HCT116 (cell line): ENCODE results near the gene SLC4A11. TPM values are rescaled to one million over a fixed set of nuclear protein-coding genes. Genes with fewer than 3 reads are reported as not detected.

Experiments used
- ATAC-seq: fragments of 200-7000 bp; cut with Tn5 transposase; 2 replicates; pipeline ENCODE4 v1.9.1; 2020; ENCODE audit warnings: mild to moderate bottlenecking, moderate library complexity
- BruUV-seq: library from RNA; stranded (reverse); fragments of 400-500 nt; replicated peaks from 2 replicates; lab custom pipeline; 2021; lab: Mats Ljungman, UMichigan
- CTCF ChIA-PET: fragments of 300-600 bp; sonication (Branson Sonifier 250); formaldehyde crosslinking; loops from one replicate; lab custom pipeline; 2021; ENCODE audit warnings: antibody characterized with exemption; lab: Charles Lee
- POLR2A ChIA-PET: fragments of 300-600, 350-600 bp; sonication (Branson Sonifier 250); formaldehyde crosslinking; loops from one replicate; lab custom pipeline; 2021; ENCODE audit warnings: antibody characterized with exemption; lab: Charles Lee
- RAD21 ChIA-PET, 2 experiments: fragments of 300-600 bp; sonication (Branson Sonifier 250); formaldehyde crosslinking; loops; one replicate each; lab custom pipeline; 2023; ENCODE audit warnings: low total read pairs in 2 of 2; ENCODE audit not compliant: uncharacterized antibody in 2 of 2, unreplicated experiment in 2 of 2, low non-redundant PET in 1 of 2; lab: Charles Lee
- DNase-seq: peaks from one replicate; pipeline ENCODE4 v3.0.0-alpha.2; 2010; ENCODE audit warnings: low read depth, low spot score
- H2AFZ ChIP-seq: fragments of 200-600 bp; shearing (Covaris generic), sonication (generic); 2 replicates; pipeline ENCODE4 v1.6.1; 2017; ENCODE audit warnings: low read depth, mixed run types, mixed read lengths, antibody characterized with exemption, low read length; ENCODE audit not compliant: poor library complexity, severe bottlenecking
- H3K27ac ChIP-seq: 2 replicates; pipeline ENCODE4 v1.5.1; 2012; ENCODE audit warnings: low read depth, low read length
- H3K27me3 ChIP-seq: fragments of 200-600 bp; sonication (generic); 2 replicates; pipeline ENCODE4 v1.6.1; 2016; ENCODE audit warnings: mixed run types, low read length, mixed read lengths; ENCODE audit not compliant: insufficient read depth
- H3K36me3 ChIP-seq, 2 experiments: fragments of 200-500 bp in 1 of 2; fragments of 200-600 bp in 1 of 2; sonication (Bioruptor generic) in 1 of 2; sonication (generic) in 1 of 2; 2 replicates each; pipeline versions ENCODE4 v1.5.1 to v1.6.1; 2014 to 2016; ENCODE audit warnings: low read length in 2 of 2, inconsistent platforms in 1 of 2, mixed read lengths in 1 of 2, mixed run types in 1 of 2; ENCODE audit not compliant: insufficient read depth in 2 of 2, control insufficient read depth in 1 of 2
- H3K4me1 ChIP-seq, 2 experiments: fragments of 200-600 bp in 1 of 2; sonication (generic) in 1 of 2; 2 replicates each; pipeline versions ENCODE4 v1.5.1 to v1.6.1; 2012 to 2017; ENCODE audit warnings: low read length in 2 of 2, inconsistent platforms in 1 of 2, mild to moderate bottlenecking in 1 of 2, mixed read lengths in 1 of 2, mixed run types in 1 of 2, moderate library complexity in 1 of 2; ENCODE audit not compliant: insufficient read depth in 2 of 2, control insufficient read depth in 1 of 2
- H3K4me2 ChIP-seq: fragments of 200-600 bp; sonication (generic); 2 replicates; pipeline ENCODE4 v1.6.1; 2017; ENCODE audit warnings: mixed run types, low read length, mixed read lengths
- H3K4me3 ChIP-seq, 2 experiments: fragments of 200-600 bp in 1 of 2; sonication (generic) in 1 of 2; replicated peaks in 1 of 2; 2 replicates each; pipeline ENCODE4 v1.5.1; 2011 to 2016; ENCODE audit warnings: low read length in 2 of 2, control low read depth in 1 of 2, low read depth in 1 of 2, mild to moderate bottlenecking in 1 of 2, mixed read lengths in 1 of 2, mixed run types in 1 of 2
- H3K79me2 ChIP-seq: fragments of 200-600 bp; sonication (generic); 2 replicates; pipeline ENCODE4 v1.6.1; 2017; ENCODE audit warnings: mild to moderate bottlenecking, mixed run types, low read length, moderate library complexity, mixed read lengths; ENCODE audit not compliant: insufficient read depth
- H3K9ac ChIP-seq: fragments of 200-600 bp; sonication (generic); 2 replicates; pipeline ENCODE4 v1.6.1; 2016; ENCODE audit warnings: low read length, mixed read lengths
- H3K9me2 ChIP-seq: fragments of 200-600 bp; sonication (generic), shearing (Covaris generic); 2 replicates; pipeline ENCODE4 v1.6.1; 2017; ENCODE audit warnings: mixed run types, mild to moderate bottlenecking, moderate library complexity; ENCODE audit not compliant: insufficient read depth
- H3K9me3 ChIP-seq, 2 experiments: fragments of 200-500 bp in 1 of 2; fragments of 200-600 bp in 1 of 2; sonication (Bioruptor generic) in 1 of 2; sonication (generic) in 1 of 2; 2 replicates each; pipeline ENCODE4 v1.6.1; 2014 to 2017; ENCODE audit warnings: low read length in 2 of 2, mixed read lengths in 2 of 2, inconsistent platforms in 1 of 2, low read depth in 1 of 2, mild to moderate bottlenecking in 1 of 2, mixed run types in 1 of 2, moderate library complexity in 1 of 2; ENCODE audit not compliant: control insufficient read depth in 1 of 2, insufficient read depth in 1 of 2
- H4K20me1 ChIP-seq: fragments of 200-600 bp; sonication (generic), shearing (Covaris generic); 2 replicates; pipeline ENCODE4 v1.6.1; 2017; ENCODE audit warnings: mixed run types, mild to moderate bottlenecking, moderate library complexity; ENCODE audit not compliant: insufficient read depth
- CBX3 ChIP-seq: IDR thresholded peaks from 2 replicates; pipeline ENCODE4 v1.6.1; 2012; ENCODE audit warnings: low read depth
- CEBPB ChIP-seq: IDR thresholded peaks from 2 replicates; pipeline ENCODE4 v1.6.1; 2012; ENCODE audit warnings: low read depth
- EGR1 ChIP-seq: IDR thresholded peaks from 2 replicates; pipeline ENCODE4 v1.6.1; 2012; ENCODE audit warnings: low read depth
- ELF1 ChIP-seq: IDR thresholded peaks from 2 replicates; pipeline ENCODE4 v1.6.1; 2012; ENCODE audit warnings: low read depth, borderline replicate concordance
- EZH2 ChIP-seq: fragments of 200-600 bp; sonication (generic); IDR thresholded peaks from 2 replicates; pipeline ENCODE4 v1.6.1; 2017; ENCODE audit warnings: antibody characterized with exemption, mixed run types
- FOSL1 ChIP-seq: IDR thresholded peaks from 2 replicates; pipeline ENCODE4 v1.6.1; 2012; ENCODE audit warnings: low read depth
- JUND ChIP-seq: IDR thresholded peaks from 2 replicates; pipeline ENCODE4 v1.6.1; 2012
- POLR2A ChIP-seq: IDR thresholded peaks from 2 replicates; pipeline ENCODE4 v1.7.0; 2011; ENCODE audit warnings: borderline replicate concordance; ENCODE audit not compliant: insufficient read depth, insufficient read length; ENCODE audit errors: extremely low read depth
- POLR2AphosphoS5 ChIP-seq: IDR thresholded peaks from 2 replicates; pipeline ENCODE4 v1.6.1; 2011; ENCODE audit warnings: mild to moderate bottlenecking, low read depth, low read length, moderate library complexity
- RAD21 ChIP-seq: IDR thresholded peaks from 2 replicates; pipeline ENCODE4 v1.6.1; 2012; ENCODE audit warnings: low read depth, mild to moderate bottlenecking
- SP1 ChIP-seq: IDR thresholded peaks from 2 replicates; pipeline ENCODE4 v1.6.1; 2012; ENCODE audit warnings: low read depth
- SRF ChIP-seq: IDR thresholded peaks from 2 replicates; pipeline ENCODE4 v1.6.1; 2012; ENCODE audit warnings: low read depth
- TCF7L2 ChIP-seq: IDR thresholded peaks from 2 replicates; pipeline ENCODE4 v1.7.0; 2011; ENCODE audit warnings: borderline replicate concordance, inconsistent platforms; ENCODE audit not compliant: insufficient read depth, insufficient read length; ENCODE audit errors: extremely low read depth
- YY1 ChIP-seq: IDR thresholded peaks from 2 replicates; pipeline ENCODE4 v1.6.1; 2011; ENCODE audit warnings: low read length, low read depth, moderate library complexity, mild to moderate bottlenecking; ENCODE audit not compliant: insufficient replicate concordance; ENCODE audit errors: extremely low read depth
- ZFX ChIP-seq: fragments of 450-650 bp; IDR thresholded peaks from 2 replicates; pipeline ENCODE4 v1.6.1; 2017
- intact Hi-C: fragments of 100-400 bp; cut with micrococcal nuclease; formaldehyde crosslinking; loops from 2 replicates; pipeline ENCODE4 v1.10.0; 2022
- total RNA-seq: library from RNA; stranded (reverse); gene quantifications from one replicate; pipeline ENCODE4 v1.2.1, GENCODE V29; 2021; ENCODE audit not compliant: unreplicated experiment
- TF ChIP-seq, protein P1 (sequence below): IDR thresholded peaks from 2 replicates; pipeline ENCODE4 v1.6.1; 2012
- TF ChIP-seq, protein P2 (sequence below), 3 experiments: fragments of 200-600 bp in 1 of 3; sonication (generic) in 1 of 3; IDR thresholded peaks in 2 of 3; conservative IDR thresholded peaks in 1 of 3; 2 replicates each; pipeline ENCODE4 v1.5.1; 2012 to 2017; ENCODE audit warnings: low read depth in 2 of 3, low read length in 2 of 3, antibody characterized with exemption in 1 of 3, borderline replicate concordance in 1 of 3, control low read depth in 1 of 3, mild to moderate bottlenecking in 1 of 3, mixed read lengths in 1 of 3, mixed run types in 1 of 3, moderate library complexity in 1 of 3; ENCODE audit not compliant: insufficient read depth in 1 of 3
- TF ChIP-seq, protein P3 (sequence below): IDR thresholded peaks from 2 replicates; pipeline ENCODE4 v1.6.1; 2011; ENCODE audit warnings: mild to moderate bottlenecking, low read length, moderate library complexity; ENCODE audit not compliant: insufficient replicate concordance; ENCODE audit errors: extremely low read depth

SLC4A11 gene
- total RNA-seq, 1 experiment from 2014 or later, result 22.7 TPM

DNA sequence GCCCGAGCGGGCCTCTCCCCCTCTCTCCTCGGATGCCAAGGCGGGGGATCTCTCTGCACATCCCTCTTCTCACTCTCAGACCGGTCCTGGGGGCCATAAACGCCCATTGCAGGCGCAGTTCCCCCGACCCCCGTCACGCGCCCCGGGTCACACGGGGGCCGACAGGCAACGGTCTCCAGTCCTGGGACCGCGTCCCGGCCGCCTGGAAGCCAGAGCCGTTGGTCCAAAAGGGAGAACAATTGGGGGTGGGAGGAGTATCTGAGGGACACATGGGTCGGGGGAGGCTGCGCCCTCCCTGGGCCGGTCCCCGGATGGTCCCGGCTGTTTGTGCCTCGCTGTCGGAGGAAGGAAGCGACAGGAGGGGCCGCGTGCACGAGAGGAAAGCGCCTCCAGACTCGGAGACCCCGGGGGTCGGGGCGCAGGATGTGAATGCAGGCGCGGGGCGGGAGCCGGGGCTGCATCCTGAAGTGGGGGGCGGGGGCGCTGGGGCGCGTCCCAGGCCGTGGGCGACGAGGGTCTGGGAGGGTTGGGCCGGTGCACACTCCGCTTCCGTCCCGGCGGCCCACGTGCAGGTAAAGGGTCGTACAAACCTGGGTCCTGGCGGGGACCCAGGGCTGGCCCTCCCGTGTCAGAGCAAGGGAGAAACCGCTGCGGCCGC, 903 bp downstream of the SLC4A11 start:
- H3K9ac ChIP-seq, result peak overlapping the region; percentile 63
- H3K36me3 ChIP-seq, result peaks cover 0 to 6% of the 10 kb centered on the region in 2 experiments; a peak in 1 of 4 replicates
- CTCF ChIA-PET, result no interaction called here
- TF ChIP-seq SP1 (no peak), EZH2 (no peak), POLR2A (no peak), TCF7L2 (no peak), EGR1 (no peak), CBX3 (no peak), CEBPB (no peak), SRF (no peak), FOSL1 (no peak), ELF1 (no peak), ZFX (no peak), YY1 (no peak), JUND (no peak), RAD21 (no peak), POLR2AphosphoS5 (no peak)
- TF ChIP-seq, protein P1, sequence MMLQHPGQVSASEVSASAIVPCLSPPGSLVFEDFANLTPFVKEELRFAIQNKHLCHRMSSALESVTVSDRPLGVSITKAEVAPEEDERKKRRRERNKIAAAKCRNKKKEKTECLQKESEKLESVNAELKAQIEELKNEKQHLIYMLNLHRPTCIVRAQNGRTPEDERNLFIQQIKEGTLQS, result no peak
- TF ChIP-seq, protein P2, sequence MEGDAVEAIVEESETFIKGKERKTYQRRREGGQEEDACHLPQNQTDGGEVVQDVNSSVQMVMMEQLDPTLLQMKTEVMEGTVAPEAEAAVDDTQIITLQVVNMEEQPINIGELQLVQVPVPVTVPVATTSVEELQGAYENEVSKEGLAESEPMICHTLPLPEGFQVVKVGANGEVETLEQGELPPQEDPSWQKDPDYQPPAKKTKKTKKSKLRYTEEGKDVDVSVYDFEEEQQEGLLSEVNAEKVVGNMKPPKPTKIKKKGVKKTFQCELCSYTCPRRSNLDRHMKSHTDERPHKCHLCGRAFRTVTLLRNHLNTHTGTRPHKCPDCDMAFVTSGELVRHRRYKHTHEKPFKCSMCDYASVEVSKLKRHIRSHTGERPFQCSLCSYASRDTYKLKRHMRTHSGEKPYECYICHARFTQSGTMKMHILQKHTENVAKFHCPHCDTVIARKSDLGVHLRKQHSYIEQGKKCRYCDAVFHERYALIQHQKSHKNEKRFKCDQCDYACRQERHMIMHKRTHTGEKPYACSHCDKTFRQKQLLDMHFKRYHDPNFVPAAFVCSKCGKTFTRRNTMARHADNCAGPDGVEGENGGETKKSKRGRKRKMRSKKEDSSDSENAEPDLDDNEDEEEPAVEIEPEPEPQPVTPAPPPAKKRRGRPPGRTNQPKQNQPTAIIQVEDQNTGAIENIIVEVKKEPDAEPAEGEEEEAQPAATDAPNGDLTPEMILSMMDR (IDR thresholded peaks at IDR 0.05 in 2 of 3, conservative IDR thresholded peaks at IDR 0.05 in 1 of 3; ENCODE audit: borderline replicate concordance in 1 of 3, insufficient read depth in 1 of 3, low read depth in 2 of 3, low read length in 2 of 3), result no peak
- TF ChIP-seq, protein P3, sequence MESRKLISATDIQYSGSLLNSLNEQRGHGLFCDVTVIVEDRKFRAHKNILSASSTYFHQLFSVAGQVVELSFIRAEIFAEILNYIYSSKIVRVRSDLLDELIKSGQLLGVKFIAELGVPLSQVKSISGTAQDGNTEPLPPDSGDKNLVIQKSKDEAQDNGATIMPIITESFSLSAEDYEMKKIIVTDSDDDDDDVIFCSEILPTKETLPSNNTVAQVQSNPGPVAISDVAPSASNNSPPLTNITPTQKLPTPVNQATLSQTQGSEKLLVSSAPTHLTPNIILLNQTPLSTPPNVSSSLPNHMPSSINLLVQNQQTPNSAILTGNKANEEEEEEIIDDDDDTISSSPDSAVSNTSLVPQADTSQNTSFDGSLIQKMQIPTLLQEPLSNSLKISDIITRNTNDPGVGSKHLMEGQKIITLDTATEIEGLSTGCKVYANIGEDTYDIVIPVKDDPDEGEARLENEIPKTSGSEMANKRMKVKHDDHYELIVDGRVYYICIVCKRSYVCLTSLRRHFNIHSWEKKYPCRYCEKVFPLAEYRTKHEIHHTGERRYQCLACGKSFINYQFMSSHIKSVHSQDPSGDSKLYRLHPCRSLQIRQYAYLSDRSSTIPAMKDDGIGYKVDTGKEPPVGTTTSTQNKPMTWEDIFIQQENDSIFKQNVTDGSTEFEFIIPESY, result no peak
- TF ChIP-seq, all 23 proteins: peak for 0
- H4K20me1 ChIP-seq, result no peaks in the 10 kb centered on the region
- H3K4me1 ChIP-seq, result peaks cover 25 to 43% of the 10 kb centered on the region in 2 experiments
- no peak overlapping the region for H2AFZ ChIP-seq
- no peaks in the 10 kb centered on the region for H3K79me2 ChIP-seq
- no peaks in the 10 kb centered on the region for H3K9me2 ChIP-seq
- BruUV-seq, result no TSS peak
- ChIA-PET POLR2A (no interaction called here), RAD21 (no interaction called here)
- no peak for DNase-seq
- H3K4me3 ChIP-seq, result peak overlapping the region; percentile 66 to 88
- ATAC-seq, result peak; percentile 5
- intact Hi-C loops, result no loop called here
- peak overlapping the region; percentile 90 for H3K27ac ChIP-seq
- peak overlapping the region; percentile 98 for H3K4me2 ChIP-seq
- no peaks in the 10 kb centered on the region for H3K9me3 ChIP-seq
- no peaks in the 10 kb centered on the region for H3K27me3 ChIP-seq
